ENCODE data around the gene AXIN1.

AXIN1 gene

DNA sequence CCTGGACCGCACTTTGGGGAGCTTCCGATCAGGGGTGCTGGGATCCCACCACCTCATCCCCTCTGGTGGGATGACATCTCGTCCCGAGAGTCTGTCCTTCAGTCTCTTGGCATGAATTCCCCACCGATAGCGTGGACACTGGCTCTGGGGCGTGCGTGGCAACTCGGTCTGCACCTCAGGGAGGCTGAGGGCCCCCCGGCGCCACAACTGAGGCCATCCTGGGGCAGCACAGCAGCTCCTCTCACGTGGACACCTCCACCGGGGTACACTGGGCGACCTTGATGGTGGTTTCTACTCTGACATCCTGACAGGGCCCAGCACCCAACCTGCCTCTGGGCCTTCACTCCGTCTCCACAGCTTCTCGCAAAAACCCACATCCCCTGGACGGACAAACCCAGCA is 61.0 kb downstream of the AXIN1 start:
- Histone ChIP-seq H4K20me1 (ENCODE audit: insufficient read depth, low read length, poor library complexity, severe bottlenecking) (no peaks in the 10 kb centered on the region), H3K9me3 (ENCODE audit: insufficient read depth, low read depth, low read length) (no peaks in the 10 kb centered on the region), H2AFZ (ENCODE audit: low read length) (no peak overlapping the region), H3K9me2 (replicated peaks; ENCODE audit: low read depth, low read length) (no peaks in the 10 kb centered on the region), H3K4me2 (ENCODE audit: low read depth, low read length, poor library complexity, severe bottlenecking) (no peak overlapping the region), H3K79me2 (ENCODE audit: insufficient read depth, low read length) (no peaks in the 10 kb centered on the region), H3F3A (ENCODE audit: low read depth) (no peaks in the 10 kb centered on the region), H3K4me1 (ENCODE audit: insufficient read depth, low read length, poor library complexity, severe bottlenecking) (no peaks in the 10 kb centered on the region), H3K4me3 (ENCODE audit: low read length, poor library complexity, severe bottlenecking) (no peak overlapping the region), H3K36me3 (ENCODE audit: insufficient read depth, low read length) (peaks cover 5% of the 10 kb centered on the region; the same call in 1 of the 2 replicates), H3K27me3 (ENCODE audit: insufficient read depth, low read length, poor library complexity, severe bottlenecking) (no peaks in the 10 kb centered on the region), H3K9ac (ENCODE audit: low read depth, low read length, poor library complexity, severe bottlenecking) (no peak overlapping the region)
- no peak for TF ChIP-seq EZH2phosphoT487 (IDR thresholded peaks at IDR 0.05; ENCODE audit: borderline replicate concordance)
- no peak for TF ChIP-seq CTCF (conservative IDR thresholded peaks at IDR 0.05; ENCODE audit: low read length)

- Histone ChIP-seq H3K27me3 (ENCODE audit: insufficient read depth, low read length, poor library complexity, severe bottlenecking) (no peaks in the 10 kb centered on the region), H3K9me3 (ENCODE audit: insufficient read depth, low read depth, low read length) (no peaks in the 10 kb centered on the region), H3K4me3 (ENCODE audit: low read length, poor library complexity, severe bottlenecking) (no peak overlapping the region), H3K9ac (ENCODE audit: low read depth, low read length, poor library complexity, severe bottlenecking) (no peak overlapping the region), H3K4me2 (ENCODE audit: low read depth, low read length, poor library complexity, severe bottlenecking) (no peak overlapping the region), H3K4me1 (ENCODE audit: insufficient read depth, low read length, poor library complexity, severe bottlenecking) (no peaks in the 10 kb centered on the region), H4K20me1 (ENCODE audit: insufficient read depth, low read length, poor library complexity, severe bottlenecking) (no peaks in the 10 kb centered on the region), H3K9me2 (replicated peaks; ENCODE audit: low read depth, low read length) (no peaks in the 10 kb centered on the region), H3K36me3 (ENCODE audit: insufficient read depth, low read length) (peaks cover 5% of the 10 kb centered on the region; the same call in 1 of the 2 replicates), H3K79me2 (ENCODE audit: insufficient read depth, low read length) (no peaks in the 10 kb centered on the region), H3F3A (ENCODE audit: low read depth) (no peaks in the 10 kb centered on the region), H2AFZ (ENCODE audit: low read length) (no peak overlapping the region)
- no peak for TF ChIP-seq EZH2phosphoT487 (IDR thresholded peaks at IDR 0.05; ENCODE audit: borderline replicate concordance)
- no peak for TF ChIP-seq CTCF (conservative IDR thresholded peaks at IDR 0.05; ENCODE audit: low read length)
Observed at GRCh38 chr16:290681-291405, 61.7 kb downstream of the AXIN1 start.

GRCh38 chr16:290015-290680 is 62.4 kb downstream of the AXIN1 start:
- H3K9me2 ChIP-seq (replicated peaks; ENCODE audit: low read depth, low read length) = no peaks in the 10 kb centered on the region
- no peaks in the 10 kb centered on the region for H3K9me3 ChIP-seq (ENCODE audit: insufficient read depth, low read depth, low read length)
- TF ChIP-seq EZH2phosphoT487 (IDR thresholded peaks at IDR 0.05; ENCODE audit: borderline replicate concordance) (no peak), CTCF (conservative IDR thresholded peaks at IDR 0.05; ENCODE audit: low read length) (no peak)
- no peaks in the 10 kb centered on the region for H3F3A ChIP-seq (ENCODE audit: low read depth)
- H3K4me2 ChIP-seq (ENCODE audit: low read depth, low read length, poor library complexity, severe bottlenecking) = no peak overlapping the region
- no peak overlapping the region for H2AFZ ChIP-seq (ENCODE audit: low read length)
- no peaks in the 10 kb centered on the region for H3K27me3 ChIP-seq (ENCODE audit: insufficient read depth, low read length, poor library complexity, severe bottlenecking)
- H4K20me1 ChIP-seq (ENCODE audit: insufficient read depth, low read length, poor library complexity, severe bottlenecking) = no peaks in the 10 kb centered on the region
- H3K4me3 ChIP-seq (ENCODE audit: low read length, poor library complexity, severe bottlenecking) = no peak overlapping the region
- peaks cover 5% of the 10 kb centered on the region; the same call in 1 of the 2 replicates for H3K36me3 ChIP-seq (ENCODE audit: insufficient read depth, low read length)
- no peaks in the 10 kb centered on the region for H3K4me1 ChIP-seq (ENCODE audit: insufficient read depth, low read length, poor library complexity, severe bottlenecking)
- no peak overlapping the region for H3K9ac ChIP-seq (ENCODE audit: low read depth, low read length, poor library complexity, severe bottlenecking)
- no peaks in the 10 kb centered on the region for H3K79me2 ChIP-seq (ENCODE audit: insufficient read depth, low read length)

All from Loucy (cell line).